H9 (cell line): ENCODE measurements around the gene GAL3ST1. TPM values are rescaled to one million over a fixed set of nuclear protein-coding genes. Genes with fewer than 3 reads are reported as not detected.

ENCODE experiments used
- DNase-seq: peaks from one replicate; pipeline ENCODE4 v3.0.0-alpha.2; 2017
- H2AFZ ChIP-seq: one replicate; pipeline ENCODE4 v1.6.1; 2013; ENCODE audit warnings: mild to moderate bottlenecking, low read length, control low read depth, moderate library complexity
- H2AK5ac ChIP-seq: 2 replicates; pipeline ENCODE4 v1.6.1; 2013; ENCODE audit warnings: low read length, control low read depth, mixed read lengths; ENCODE audit not compliant: insufficient read length
- H2BK120ac ChIP-seq: one replicate; pipeline ENCODE4 v1.6.1; 2013; ENCODE audit warnings: low read depth, mild to moderate bottlenecking, low read length, control low read depth, inconsistent platforms; ENCODE audit not compliant: poor library complexity, severe bottlenecking
- H2BK12ac ChIP-seq: 2 replicates; pipeline ENCODE4 v1.6.1; 2013; ENCODE audit warnings: low read length, control low read depth, mixed read lengths, low read depth; ENCODE audit not compliant: insufficient read length
- H2BK15ac ChIP-seq: 2 replicates; pipeline ENCODE4 v1.6.1; 2013; ENCODE audit warnings: low read depth, low read length, control low read depth
- H2BK20ac ChIP-seq: one replicate; pipeline ENCODE4 v1.6.1; 2013; ENCODE audit warnings: low read depth, mild to moderate bottlenecking, low read length, control low read depth, inconsistent platforms; ENCODE audit not compliant: poor library complexity, severe bottlenecking
- H2BK5ac ChIP-seq: 2 replicates; pipeline ENCODE4 v1.6.1; 2013; ENCODE audit warnings: low read length, control low read depth, mixed read lengths; ENCODE audit not compliant: insufficient read length
- H3K14ac ChIP-seq: 2 replicates; pipeline ENCODE4 v1.6.1; 2013; ENCODE audit warnings: low read length, control low read depth; ENCODE audit not compliant: insufficient read depth
- H3K18ac ChIP-seq: 2 replicates; pipeline ENCODE4 v1.6.1; 2013; ENCODE audit warnings: low read depth, mild to moderate bottlenecking, mixed read lengths, low read length, control low read depth; ENCODE audit not compliant: insufficient read length
- H3K23ac ChIP-seq: 2 replicates; pipeline ENCODE4 v1.6.1; 2013; ENCODE audit warnings: low read length, control low read depth, mixed read lengths, low read depth; ENCODE audit not compliant: insufficient read length
- H3K23me2 ChIP-seq: 2 replicates; pipeline ENCODE4 v1.6.1; 2013; ENCODE audit warnings: low read depth, mild to moderate bottlenecking, mixed read lengths, low read length, control low read depth; ENCODE audit not compliant: insufficient read length, poor library complexity, severe bottlenecking
- H3K27ac ChIP-seq: 2 replicates; pipeline ENCODE4 v1.5.1; 2013; ENCODE audit warnings: low read length, control low read depth, mixed read lengths, low read depth; ENCODE audit not compliant: insufficient read length
- H3K27me3 ChIP-seq: 2 replicates; pipeline ENCODE4 v1.6.1; 2013; ENCODE audit warnings: low read length, control low read depth, inconsistent platforms; ENCODE audit not compliant: insufficient read depth
- H3K4ac ChIP-seq: 2 replicates; pipeline ENCODE4 v1.6.1; 2013; ENCODE audit warnings: low read depth, mild to moderate bottlenecking, control low read depth, inconsistent platforms, low read length, moderate library complexity
- H3K4me1 ChIP-seq: 2 replicates; pipeline ENCODE4 v1.6.1; 2013; ENCODE audit warnings: low read length, control low read depth, inconsistent platforms; ENCODE audit not compliant: insufficient read depth
- H3K4me2 ChIP-seq: 2 replicates; pipeline ENCODE4 v1.6.1; 2013; ENCODE audit warnings: low read length, control low read depth, mixed read lengths; ENCODE audit not compliant: insufficient read length, insufficient read depth
- H3K56ac ChIP-seq: 2 replicates; pipeline ENCODE4 v1.6.1; 2013; ENCODE audit warnings: low read depth, mild to moderate bottlenecking, mixed read lengths, low read length, control low read depth; ENCODE audit not compliant: insufficient read length
- H3K79me1 ChIP-seq: 2 replicates; pipeline ENCODE4 v1.6.1; 2013; ENCODE audit warnings: low read depth, mild to moderate bottlenecking, moderate library complexity, low read length, control low read depth, inconsistent platforms; ENCODE audit not compliant: insufficient read depth, poor library complexity, severe bottlenecking
- H3K79me2 ChIP-seq: 2 replicates; pipeline ENCODE4 v1.6.1; 2013; ENCODE audit warnings: low read length, control low read depth, inconsistent platforms; ENCODE audit not compliant: insufficient read depth
- H3K9ac ChIP-seq: 2 replicates; pipeline ENCODE4 v1.6.1; 2013; ENCODE audit warnings: low read length, control low read depth, mixed read lengths; ENCODE audit not compliant: insufficient read length; ENCODE audit errors: extremely low read depth
- H3K9me3 ChIP-seq: one replicate; pipeline ENCODE4 v1.6.1; 2013; ENCODE audit warnings: low read depth, low read length, inconsistent platforms; ENCODE audit not compliant: control insufficient read depth
- H3T11ph ChIP-seq: one replicate; pipeline ENCODE4 v1.6.1; 2013; ENCODE audit warnings: mild to moderate bottlenecking, low read length, control low read depth, inconsistent platforms
- H4K20me1 ChIP-seq: one replicate; pipeline ENCODE4 v1.6.1; 2013; ENCODE audit not compliant: control insufficient read depth, insufficient read length, insufficient read depth
- H4K5ac ChIP-seq: 2 replicates; pipeline ENCODE4 v1.6.1; 2013; ENCODE audit warnings: low read depth, mild to moderate bottlenecking, mixed read lengths, low read length, control low read depth; ENCODE audit not compliant: insufficient read length
- H4K8ac ChIP-seq: replicated peaks from 2 replicates; pipeline ENCODE4 v1.6.1; 2013; ENCODE audit warnings: low read length, control low read depth, mixed read lengths, low read depth; ENCODE audit not compliant: insufficient read length
- H4K91ac ChIP-seq: 2 replicates; pipeline ENCODE4 v1.6.1; 2013; ENCODE audit warnings: low read depth, mild to moderate bottlenecking, moderate library complexity, mixed read lengths, low read length, control low read depth; ENCODE audit not compliant: insufficient read length
- H3K27ac Mint-ChIP-seq, 3 experiments: 2 replicates in 2 of 3; 3 replicates in 1 of 3; pipeline ENCODE4 v1.8.0; 2020 to 2021; ENCODE audit warnings: mixed read lengths in 3 of 3, mild to moderate bottlenecking in 1 of 3, moderate library complexity in 1 of 3
- H3K27me3 Mint-ChIP-seq: 2 replicates; pipeline ENCODE4 v1.8.0; 2021; ENCODE audit warnings: low read depth, mild to moderate bottlenecking, moderate library complexity, mixed read lengths
- H3K36me3 Mint-ChIP-seq, 3 experiments: 2 replicates in 2 of 3; 3 replicates in 1 of 3; pipeline ENCODE4 v1.8.0; 2020 to 2021; ENCODE audit warnings: low read depth in 3 of 3, mixed read lengths in 3 of 3; ENCODE audit not compliant: insufficient read depth in 1 of 3
- H3K4me1 Mint-ChIP-seq, 2 experiments: 2 replicates each; pipeline ENCODE4 v1.8.0; 2020; ENCODE audit warnings: mixed read lengths in 2 of 2
- H3K4me3 Mint-ChIP-seq, 2 experiments: 2 replicates in 1 of 2; 3 replicates in 1 of 2; pipeline ENCODE4 v1.8.0; 2020 to 2021; ENCODE audit warnings: mild to moderate bottlenecking in 2 of 2, mixed read lengths in 2 of 2, moderate library complexity in 1 of 2
- H3K9me3 Mint-ChIP-seq, 2 experiments: 2 replicates in 1 of 2; 3 replicates in 1 of 2; pipeline ENCODE4 v1.8.0; 2020; ENCODE audit warnings: mild to moderate bottlenecking in 2 of 2, mixed read lengths in 2 of 2, moderate library complexity in 1 of 2
- WGBS: extraction: QIAGEN DNeasy Blood & Tissue Kit; methylation state at CpG from one replicate; pipeline ENCODE4 v1.1.7; 2013; ENCODE audit warnings: missing lambda C conversion rate, low lambda C conversion rate, mixed read lengths; ENCODE audit not compliant: insufficient read length; ENCODE audit errors: extremely low coverage; 5-methylcytosine and 5-hydroxymethylcytosine counted together
- total RNA-seq: library from RNA; stranded (reverse); gene quantifications from 2 replicates; pipeline ENCODE4 v1.2.1, GENCODE V29; 2021
- TF ChIP-seq, protein P1 (sequence below): fragments of 200-600 bp; sonication (generic); conservative IDR thresholded peaks from 3 replicates; pipeline ENCODE4 v1.8.0; 2021; ENCODE audit warnings: antibody characterized with exemption, mild to moderate bottlenecking

GAL3ST1 gene
- total RNA-seq, 1 experiment from 2014 or later: 5.1 TPM

DNA sequence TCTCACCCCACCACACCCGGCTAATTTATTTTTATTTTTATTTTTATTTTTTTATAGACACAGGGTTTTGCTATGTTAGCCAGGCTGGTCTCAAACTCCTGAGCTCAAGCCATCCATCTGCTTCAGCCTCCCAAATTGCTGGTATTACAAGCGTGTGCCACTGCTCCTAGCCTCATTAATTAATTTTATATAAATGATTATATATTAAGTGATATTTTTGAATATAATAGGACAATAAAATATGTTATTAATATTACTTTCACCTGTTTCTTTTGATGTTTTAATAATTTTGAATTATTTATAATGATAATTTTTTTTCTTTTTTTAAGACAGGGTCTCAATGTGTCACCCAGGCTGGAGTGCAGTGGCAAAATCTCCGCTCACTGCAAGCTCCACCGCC, 66.8 kb downstream of the GAL3ST1 start:
- Histone ChIP-seq H3K4ac (no peak overlapping the region), H3K79me2 (no peaks in the 10 kb centered on the region), H3K14ac (no peak overlapping the region), H2AK5ac (no peak overlapping the region), H3K79me1 (no peaks in the 10 kb centered on the region), H2AFZ (no peak overlapping the region), H4K5ac (no peak overlapping the region), H3K23ac (no peak overlapping the region), H3K4me1 (no peaks in the 10 kb centered on the region), H3K18ac (no peak overlapping the region), H3K9me3 (no peaks in the 10 kb centered on the region), H3K27ac (no peak overlapping the region), H3K27me3 (no peaks in the 10 kb centered on the region), H2BK12ac (no peak overlapping the region), H2BK20ac (no peak overlapping the region), H3K23me2 (no peaks in the 10 kb centered on the region), H2BK120ac (no peak overlapping the region), H2BK15ac (no peak overlapping the region), H4K8ac (no peak overlapping the region), H4K20me1 (no peaks in the 10 kb centered on the region), H4K91ac (no peak overlapping the region), H3K4me2 (no peak overlapping the region), H2BK5ac (no peak overlapping the region), H3K9ac (no peak overlapping the region), H3K56ac (no peak overlapping the region), H3T11ph (no peak overlapping the region)
- no peak overlapping the region for H3K27ac Mint-ChIP-seq
- TF ChIP-seq, protein P1, sequence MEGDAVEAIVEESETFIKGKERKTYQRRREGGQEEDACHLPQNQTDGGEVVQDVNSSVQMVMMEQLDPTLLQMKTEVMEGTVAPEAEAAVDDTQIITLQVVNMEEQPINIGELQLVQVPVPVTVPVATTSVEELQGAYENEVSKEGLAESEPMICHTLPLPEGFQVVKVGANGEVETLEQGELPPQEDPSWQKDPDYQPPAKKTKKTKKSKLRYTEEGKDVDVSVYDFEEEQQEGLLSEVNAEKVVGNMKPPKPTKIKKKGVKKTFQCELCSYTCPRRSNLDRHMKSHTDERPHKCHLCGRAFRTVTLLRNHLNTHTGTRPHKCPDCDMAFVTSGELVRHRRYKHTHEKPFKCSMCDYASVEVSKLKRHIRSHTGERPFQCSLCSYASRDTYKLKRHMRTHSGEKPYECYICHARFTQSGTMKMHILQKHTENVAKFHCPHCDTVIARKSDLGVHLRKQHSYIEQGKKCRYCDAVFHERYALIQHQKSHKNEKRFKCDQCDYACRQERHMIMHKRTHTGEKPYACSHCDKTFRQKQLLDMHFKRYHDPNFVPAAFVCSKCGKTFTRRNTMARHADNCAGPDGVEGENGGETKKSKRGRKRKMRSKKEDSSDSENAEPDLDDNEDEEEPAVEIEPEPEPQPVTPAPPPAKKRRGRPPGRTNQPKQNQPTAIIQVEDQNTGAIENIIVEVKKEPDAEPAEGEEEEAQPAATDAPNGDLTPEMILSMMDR: no peak
- peaks cover 2% of the 10 kb centered on the region; the same call in 1 of the 2 replicates for H3K27me3 Mint-ChIP-seq
- no peak for DNase-seq
- H3K4me1 Mint-ChIP-seq: no peaks in the 10 kb centered on the region
- H3K4me3 Mint-ChIP-seq: no peak overlapping the region
- WGBS: no CpG with 5 or more reads among the region's 4 CpGs
- H3K36me3 Mint-ChIP-seq: no peaks in the 10 kb centered on the region
- peaks cover 3 to 5% of the 10 kb centered on the region in 2 experiments; a peak in 2 of 5 replicates for H3K9me3 Mint-ChIP-seq
